NCI-H774 (cell line): ENCODE data around the gene ZSCAN32.
A peak's percentile ranks its signal among the peaks of the same experiment; 100 is the strongest.

Experiments used
- DNase-seq: peaks from one replicate; lab custom pipeline; 2025; lab: John Stamatoyannopoulos, UW

The ZSCAN32 gene

DNA sequence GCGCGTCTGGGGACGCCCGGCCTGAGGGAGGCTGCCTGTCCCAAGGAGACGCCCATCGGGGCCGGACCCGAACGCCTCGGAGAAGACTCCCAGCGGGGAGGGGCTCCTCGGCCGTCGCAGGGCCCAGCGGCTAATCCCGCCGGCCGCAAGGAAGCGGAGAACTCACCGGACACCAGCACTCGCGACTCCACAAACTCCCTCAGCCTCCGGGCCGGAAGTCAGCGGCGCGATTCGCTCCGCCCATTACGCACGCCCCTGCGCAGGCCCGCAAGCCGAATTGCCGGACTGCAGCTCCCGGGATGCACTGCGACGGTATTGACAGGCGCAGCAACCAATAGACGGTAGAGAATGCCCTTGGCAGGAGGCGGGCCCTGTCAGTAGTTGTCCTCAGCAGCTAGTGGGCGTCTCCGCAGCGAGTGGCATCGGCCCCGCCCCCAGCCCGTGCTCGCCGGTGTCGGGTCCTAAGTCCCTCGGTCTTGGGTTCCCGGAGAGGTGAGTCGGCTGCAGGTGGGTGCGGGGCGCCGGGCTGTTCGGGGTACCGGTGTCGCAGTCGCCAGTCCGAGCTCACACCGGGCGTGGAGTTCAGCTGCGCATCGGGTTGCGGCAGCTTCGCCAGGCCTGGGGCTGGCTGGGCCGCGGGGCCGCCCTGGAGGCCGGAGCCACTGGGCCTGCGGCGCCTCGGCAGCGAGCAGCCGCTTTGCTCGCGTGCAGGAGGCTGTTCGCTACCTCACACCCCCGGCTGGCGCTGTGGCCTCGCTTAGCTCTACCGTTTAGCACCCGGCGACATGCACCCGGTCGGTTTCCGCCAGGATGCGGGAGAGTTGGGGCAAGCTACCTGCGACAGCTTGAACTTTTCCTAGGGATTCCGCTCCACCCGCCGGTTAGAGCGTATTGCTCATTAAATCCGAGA lies at the start of gene ZSCAN32, which contains the start of gene ZNF174:
Gene ZSCAN32 (minus strand): TSS at position 226 of the 910 bp plus-strand sequence. CDS start 3,447 bp downstream, outside the sequence.
Gene ZNF174 (plus strand): TSS at position 437 of the 910 bp plus-strand sequence. CDS start 790 bp downstream, outside the sequence.
- peak; percentile 97 for DNase-seq

DNA sequence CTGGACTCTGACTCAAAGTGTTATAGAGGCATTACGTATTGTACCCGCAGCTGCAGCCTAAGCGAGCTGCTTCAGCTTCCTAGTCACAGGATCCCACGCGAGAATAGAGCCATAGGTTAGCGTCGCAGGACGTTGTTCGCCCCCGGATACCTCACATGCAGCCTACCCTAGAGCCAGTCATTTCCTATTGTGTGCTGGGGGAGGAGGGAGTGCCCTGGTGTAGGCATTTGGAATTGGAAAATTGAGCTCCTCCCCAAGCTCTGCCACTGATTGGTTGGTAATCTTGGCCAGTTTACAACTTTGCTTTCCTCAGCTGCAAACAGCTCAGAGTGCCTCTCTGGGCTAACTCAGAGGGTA lies 43.2 kb upstream of the ZSCAN32 start:
- DNase-seq: no peak

DNA sequence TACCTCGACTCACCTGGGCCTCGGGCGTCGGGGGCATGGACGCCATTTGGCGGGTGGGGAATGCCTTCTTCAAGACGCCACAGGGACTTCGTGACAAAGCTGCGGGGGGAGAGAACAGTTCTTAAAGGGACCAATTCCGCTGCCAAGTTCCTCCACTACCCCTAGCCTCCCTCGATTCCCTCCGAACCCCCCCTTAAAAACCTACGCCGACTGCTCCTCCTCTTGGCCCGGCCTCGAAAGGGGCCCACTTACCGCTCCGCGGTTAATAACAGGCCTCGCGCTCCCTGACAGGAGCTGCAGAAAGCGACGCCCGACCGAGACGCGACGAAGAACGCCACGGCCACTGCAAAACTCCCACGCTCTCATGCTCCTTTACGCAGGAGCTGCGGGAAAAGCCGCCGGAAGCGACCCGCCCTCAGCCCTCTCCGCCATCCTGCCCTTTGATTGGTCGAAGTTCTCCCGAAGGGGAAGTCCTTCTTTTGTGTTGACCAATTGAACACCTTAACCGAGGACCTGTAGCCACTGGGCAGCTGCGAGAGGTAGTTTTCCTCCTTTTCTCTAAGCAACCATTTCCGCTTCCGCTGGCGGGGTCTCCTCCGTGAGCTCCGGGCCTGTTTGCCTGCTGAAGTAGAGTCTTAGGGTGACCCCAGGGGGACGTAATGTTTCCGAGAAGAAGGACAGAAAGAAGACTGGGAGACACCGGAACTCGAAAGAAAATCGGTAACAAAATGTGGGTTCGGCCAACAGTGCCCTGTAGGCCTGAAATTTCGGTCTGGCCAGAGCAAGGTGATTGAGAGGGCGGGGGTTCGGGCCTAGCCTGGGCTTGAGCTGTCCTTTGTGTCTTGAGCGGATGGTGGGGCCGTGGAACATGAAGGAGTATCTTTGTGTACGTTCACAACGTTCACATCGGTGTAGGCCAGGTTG lies 42.6 kb upstream of the ZSCAN32 start, which contains the start of the genes NAA60 and ZNF597:
Gene NAA60 (plus strand): TSS at position 573 of the 924 bp plus-strand sequence. CDS start 32,548 bp downstream, outside the sequence.
Gene ZNF597 (minus strand): TSS at position 397 of the 924 bp plus-strand sequence. CDS start 351 bp downstream, at position 46.
- DNase-seq: peak; percentile 81

DNA sequence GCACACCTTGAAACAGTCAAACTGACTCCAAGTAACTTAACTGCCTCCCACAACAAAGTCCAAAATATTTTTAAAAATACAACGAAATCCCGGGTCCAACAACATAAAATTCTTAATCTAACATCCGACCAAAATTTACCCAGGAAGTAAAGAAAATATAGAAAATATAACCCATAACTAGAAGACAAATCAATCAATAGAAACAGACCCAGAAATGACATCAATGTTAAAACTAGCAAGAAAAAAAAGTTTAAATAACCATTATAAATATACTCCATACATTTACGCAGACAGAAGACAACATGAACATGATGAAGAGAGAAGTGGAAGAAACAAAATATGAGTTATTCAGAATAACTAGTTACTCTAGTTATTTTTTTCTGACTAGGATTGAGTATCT lies 38.8 kb upstream of the ZSCAN32 start:
- DNase-seq: no peak

DNA sequence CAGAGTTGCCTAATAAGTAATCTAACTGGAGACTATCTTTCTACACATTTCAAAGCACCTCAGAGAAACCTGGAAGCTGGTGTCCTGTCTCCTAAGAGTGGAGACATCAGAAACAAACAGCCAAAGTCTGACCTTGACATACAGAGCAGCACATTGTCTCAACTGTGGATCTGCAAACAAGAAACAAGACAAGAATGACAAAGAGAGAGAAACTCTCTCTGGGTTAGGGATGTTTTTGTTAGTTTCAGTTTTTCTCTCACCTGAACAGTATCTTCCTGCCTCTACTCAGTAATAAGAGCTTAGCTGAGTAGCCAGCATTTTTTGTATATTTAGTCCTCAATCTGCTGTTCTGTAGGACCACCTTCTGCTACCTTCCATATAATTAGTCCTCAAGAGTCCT lies 33.6 kb upstream of the ZSCAN32 start:
- DNase-seq: no peak

DNA sequence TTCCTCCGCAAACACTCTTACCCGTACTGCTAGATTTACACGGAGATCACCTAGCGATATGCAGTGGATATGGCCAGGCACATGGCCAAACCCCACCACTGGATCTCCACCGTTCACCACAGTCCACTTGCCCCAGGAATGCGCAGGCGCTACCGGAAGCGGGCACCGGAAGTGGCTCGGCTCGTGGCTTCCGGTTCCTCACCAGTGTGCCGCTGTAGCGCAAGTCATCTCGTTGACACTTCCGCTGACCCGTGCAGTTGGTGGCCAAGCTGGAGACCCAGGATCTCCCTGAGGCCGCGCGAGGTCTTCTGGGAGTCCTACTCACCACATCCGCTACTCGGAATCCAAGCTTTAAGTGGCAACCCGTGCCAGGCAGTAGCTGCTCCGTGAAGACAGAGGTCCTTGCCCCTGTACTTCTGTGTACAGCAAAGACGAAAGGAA lies 31.0 kb upstream of the ZSCAN32 start:
- no peak for DNase-seq

GRCh38 chr16:3413730-3414379 lies 13.1 kb upstream of the ZSCAN32 start:
- DNase-seq: no peak

DNA sequence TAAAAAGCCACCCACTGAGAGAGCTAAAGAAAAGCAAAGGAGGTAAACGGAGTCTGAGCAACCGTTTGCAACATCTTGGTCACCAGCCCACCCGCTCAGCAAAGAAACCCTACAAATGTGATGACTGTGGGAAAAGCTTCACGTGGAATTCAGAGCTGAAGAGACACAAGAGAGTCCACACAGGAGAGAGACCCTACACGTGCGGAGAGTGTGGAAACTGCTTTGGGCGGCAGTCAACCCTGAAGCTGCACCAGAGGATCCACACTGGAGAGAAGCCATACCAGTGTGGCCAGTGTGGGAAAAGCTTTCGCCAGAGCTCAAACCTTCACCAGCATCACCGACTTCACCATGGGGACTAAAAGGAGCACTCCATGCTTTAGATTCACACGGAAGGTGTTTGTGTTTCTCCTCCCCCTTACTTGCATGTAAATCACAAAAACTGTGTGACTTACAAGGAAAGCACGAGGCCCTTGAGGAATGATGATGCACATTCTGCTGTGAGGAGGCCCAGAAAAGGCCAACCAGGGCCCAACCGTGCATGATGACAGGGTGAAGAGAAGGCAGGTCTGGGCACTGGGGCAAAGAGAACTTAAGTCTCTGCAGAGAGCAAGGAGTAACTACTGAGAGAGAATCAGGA lies 7.9 kb upstream of the ZSCAN32 start:
- no peak for DNase-seq

DNA sequence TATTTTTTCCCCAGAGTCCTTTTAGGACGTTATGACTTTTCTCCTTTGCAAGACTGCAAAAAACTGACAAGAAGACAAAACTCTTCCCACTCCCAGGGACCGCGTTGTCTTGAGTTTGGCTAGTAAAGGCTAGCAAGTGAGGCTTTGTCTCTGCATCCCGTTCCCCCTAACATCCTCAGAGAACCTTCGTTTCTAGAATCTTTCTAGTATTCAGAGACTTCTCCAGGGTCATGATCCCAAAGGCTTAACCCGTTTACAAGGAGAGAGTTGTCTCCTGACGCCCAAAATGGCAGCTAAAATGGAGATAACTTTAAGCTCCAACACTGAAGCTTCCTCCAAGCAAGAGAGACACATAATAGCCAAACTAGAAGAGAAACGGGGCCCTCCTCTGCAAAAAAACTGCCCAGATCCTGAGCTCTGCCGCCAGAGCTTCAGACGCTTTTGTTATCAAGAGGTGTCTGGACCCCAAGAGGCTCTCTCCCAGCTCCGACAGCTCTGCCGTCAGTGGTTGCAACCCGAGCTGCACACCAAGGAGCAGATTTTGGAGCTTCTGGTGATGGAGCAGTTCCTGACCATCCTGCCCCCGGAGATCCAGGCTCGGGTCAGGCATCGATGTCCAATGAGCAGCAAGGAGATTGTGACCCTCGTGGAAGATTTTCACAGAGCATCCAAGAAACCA lies 1.1 kb upstream of the ZSCAN32 start:
- DNase-seq: no peak

GRCh38 chr16:3400446-3400778 lies 392 bp downstream of the ZSCAN32 start:
- no peak for DNase-seq

DNA sequence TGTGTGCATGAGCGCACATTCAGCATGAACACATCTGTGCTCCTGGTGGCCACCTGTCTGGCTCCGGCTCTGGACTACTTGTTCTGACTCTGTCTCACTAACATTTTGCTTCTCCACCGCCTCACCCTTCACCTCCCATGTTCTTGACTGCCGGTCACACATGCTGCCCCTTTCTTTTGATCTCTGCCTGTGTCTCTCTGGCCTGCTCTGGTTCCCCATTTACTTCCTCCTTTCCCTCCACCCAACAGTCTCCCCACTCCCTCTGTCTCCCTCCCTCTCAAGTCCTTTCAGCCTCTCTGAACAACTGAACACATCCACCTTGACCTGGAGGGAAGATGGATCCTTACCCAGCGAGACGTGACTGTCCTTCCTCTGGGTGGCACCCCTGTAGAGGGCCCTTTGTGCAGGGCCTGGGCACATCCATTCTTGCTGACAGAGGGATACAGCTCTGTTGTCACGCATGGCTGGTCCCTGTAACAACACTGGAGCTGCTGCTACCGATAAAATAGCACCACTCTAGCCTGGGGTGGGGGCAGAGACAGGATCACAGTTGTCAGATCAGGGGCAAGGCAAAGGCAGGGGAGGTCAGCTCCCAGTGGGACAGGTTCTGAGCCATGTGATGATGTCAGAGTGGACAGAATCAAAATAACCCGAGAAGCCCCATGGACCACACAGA lies 11.0 kb downstream of the ZSCAN32 start:
- DNase-seq: no peak

DNA sequence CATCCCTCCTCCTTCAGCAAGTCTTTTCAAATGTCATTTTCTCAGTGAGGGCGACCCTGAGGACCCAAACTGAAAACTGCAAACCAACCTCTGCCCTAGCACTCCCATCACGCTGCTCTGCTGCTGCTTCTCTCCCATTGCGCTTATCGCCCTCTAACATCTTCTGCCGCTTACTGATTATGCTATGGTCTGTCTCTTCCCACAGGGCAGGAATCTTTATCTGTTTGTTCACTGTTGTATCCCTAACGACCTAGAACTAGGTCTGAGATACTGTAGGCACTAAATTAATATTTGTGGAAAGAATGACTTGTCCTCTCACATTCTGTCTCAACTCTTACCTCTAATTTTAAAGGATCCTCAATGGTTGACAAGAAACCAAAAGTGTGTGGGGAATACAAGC lies 12.5 kb downstream of the ZSCAN32 start:
- DNase-seq: no peak

GRCh38 chr16:3383045-3383448 lies 17.8 kb downstream of the ZSCAN32 start:
- DNase-seq: no peak

DNA sequence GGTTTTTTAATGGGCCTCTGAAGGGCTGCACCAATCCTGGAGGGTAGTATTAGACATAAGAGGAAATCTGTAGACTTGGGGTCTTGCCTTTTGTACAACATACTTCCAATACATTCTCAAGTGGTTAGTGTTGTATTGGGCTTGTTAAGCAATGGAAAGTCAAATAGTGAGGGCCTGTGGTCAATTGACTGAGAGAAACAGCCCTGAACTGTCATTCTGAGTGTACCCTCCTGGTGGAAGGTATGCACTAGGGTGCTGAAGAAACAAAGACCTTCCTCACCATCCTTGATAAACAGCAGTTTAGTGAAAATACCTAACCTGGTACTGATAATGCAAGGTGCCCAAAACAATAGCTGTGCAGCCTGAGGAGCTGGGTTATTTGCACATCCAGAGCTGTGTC lies 22.9 kb downstream of the ZSCAN32 start:
- no peak for DNase-seq

DNA sequence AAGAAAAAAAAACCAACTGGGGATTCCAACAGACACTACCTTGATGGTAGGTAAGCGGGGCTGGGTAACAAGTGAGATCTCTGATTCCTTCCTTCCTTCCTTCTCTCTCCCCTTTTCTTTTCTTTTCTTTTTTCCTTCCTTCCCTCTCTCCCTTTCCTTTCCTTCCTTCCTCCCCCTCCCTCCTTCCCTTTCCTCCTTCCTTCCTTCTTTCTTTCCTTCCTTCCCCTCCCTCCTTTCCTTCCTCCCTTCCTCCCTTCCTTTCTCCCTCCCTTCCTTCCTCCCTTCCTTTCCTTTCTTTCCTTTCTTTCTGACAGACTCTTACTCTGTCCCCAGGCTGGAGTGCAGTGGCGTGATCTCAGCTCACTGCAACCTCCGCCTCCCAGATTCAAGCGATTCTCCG lies 25.1 kb downstream of the ZSCAN32 start:
- no peak for DNase-seq

- no peak for DNase-seq
Observed at GRCh38 chr16:3369073-3369472, 31.7 kb downstream of the ZSCAN32 start.

DNA sequence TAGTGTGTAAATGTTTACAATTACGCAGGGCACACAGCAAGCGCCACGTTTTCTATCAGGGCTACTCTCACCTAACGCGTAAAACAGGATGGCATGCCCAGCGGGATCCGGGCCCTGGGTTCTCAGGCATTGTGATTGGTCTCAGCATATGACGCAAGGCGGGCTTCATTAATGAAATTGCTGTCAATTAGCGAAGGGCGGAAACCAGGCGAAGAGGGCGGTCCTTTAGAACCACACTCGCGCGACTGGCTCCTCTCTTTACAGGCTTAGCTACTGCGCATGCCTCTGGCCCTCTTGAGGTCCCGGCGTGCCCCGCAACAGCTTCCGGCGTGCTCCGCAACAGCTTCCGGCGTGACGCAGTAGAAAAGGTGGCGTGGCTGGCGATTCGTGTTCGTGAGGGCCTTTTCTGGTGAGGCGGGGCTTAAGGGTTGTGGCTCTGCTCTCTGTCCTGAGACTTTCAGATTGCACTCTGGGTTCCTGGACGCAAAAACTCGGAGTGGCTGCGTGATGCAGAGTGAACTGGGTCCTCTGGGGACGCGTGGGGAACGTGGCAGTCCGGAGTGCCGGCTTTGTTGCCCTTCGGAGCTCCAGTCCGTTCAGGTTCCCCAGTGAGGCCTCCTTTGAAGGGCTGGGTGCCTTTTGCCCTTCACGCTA lies 35.9 kb downstream of the ZSCAN32 start:
- DNase-seq: peak; percentile 90

- no peak for DNase-seq
Observed at GRCh38 chr16:3363793-3364192, 37.0 kb downstream of the ZSCAN32 start.

DNA sequence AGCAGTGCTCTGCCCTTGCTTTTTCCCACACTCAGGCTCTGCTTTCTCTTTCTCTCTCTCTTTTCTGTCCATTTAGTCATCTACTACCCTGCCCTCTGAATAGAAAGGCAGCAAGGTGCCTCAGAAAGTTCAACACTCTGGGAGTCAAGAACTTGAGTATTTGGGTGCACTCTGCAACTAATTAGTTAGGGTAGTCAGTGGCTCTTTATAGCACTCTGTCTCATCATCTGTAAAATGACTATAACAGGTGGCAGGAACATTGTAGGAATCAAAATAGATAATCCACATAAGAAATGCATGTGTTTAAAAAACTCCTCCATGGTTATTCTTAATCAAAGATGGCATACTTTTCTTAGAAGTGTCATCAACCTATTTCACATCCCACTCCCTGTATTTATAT lies 37.9 kb downstream of the ZSCAN32 start:
- DNase-seq: no peak

DNA sequence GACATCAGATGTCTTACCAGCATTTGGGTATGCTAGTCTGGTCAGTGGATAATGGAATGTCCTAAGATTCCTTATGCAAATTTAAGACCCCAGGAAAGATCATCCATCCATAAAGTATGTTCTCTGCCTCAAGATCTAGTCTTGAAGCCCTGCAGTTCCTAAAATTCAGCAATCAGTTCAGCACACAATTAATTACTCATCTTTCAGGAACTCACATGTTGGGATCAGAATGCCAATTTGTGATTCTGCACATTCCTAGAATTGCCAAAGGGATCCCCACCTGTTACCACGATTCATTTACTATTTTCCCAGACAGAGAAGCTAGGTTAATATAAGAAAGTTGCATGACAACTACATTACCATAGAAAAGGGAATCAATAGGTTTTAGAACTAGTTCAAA lies 41.9 kb downstream of the ZSCAN32 start:
- no peak for DNase-seq
